Keratinocyte (primary cell): Measurements from ENCODE around the gene FHL1. TPM values are rescaled to one million over a fixed set of nuclear protein-coding genes. Genes with fewer than 3 reads are reported as not detected.

ENCODE experiments used
- DNase-seq: peaks from one replicate; pipeline ENCODE4 v3.0.0-alpha.2; 2011; ENCODE audit warnings: low read depth, missing footprints, low spot score
- FAIRE-seq: peaks from 2 replicates; lab custom pipeline; 2011; peaks lifted over from hg19 to GRCh38; lab: Jason Lieb, UNC
- H2AFZ ChIP-seq: 2 replicates; pipeline ENCODE4 v1.6.0; 2012; ENCODE audit warnings: low read length, control low read depth, inconsistent platforms; ENCODE audit not compliant: control insufficient read depth
- H3K27ac ChIP-seq: 2 replicates; pipeline ENCODE4 v1.5.1; 2011; ENCODE audit warnings: low read length; ENCODE audit not compliant: control insufficient read depth, insufficient read depth
- H3K27me3 ChIP-seq: 3 replicates; pipeline ENCODE4 v1.6.0; 2011; ENCODE audit warnings: low read length; ENCODE audit not compliant: control insufficient read depth, insufficient read depth; ENCODE audit errors: extremely low read depth
- H3K36me3 ChIP-seq, 2 experiments: 2 replicates in 1 of 2; 3 replicates in 1 of 2; pipeline ENCODE4 v1.5.1; 2011; ENCODE audit warnings: low read length in 2 of 2, mild to moderate bottlenecking in 1 of 2; ENCODE audit not compliant: control insufficient read depth in 2 of 2, insufficient read depth in 2 of 2; ENCODE audit errors: extremely low read depth in 1 of 2
- H3K4me1 ChIP-seq: 3 replicates; pipeline ENCODE4 v1.5.1; 2011; ENCODE audit warnings: low read length; ENCODE audit not compliant: control insufficient read depth, insufficient read depth; ENCODE audit errors: extremely low read depth
- H3K4me2 ChIP-seq: 3 replicates; pipeline ENCODE4 v1.6.0; 2011; ENCODE audit warnings: low read depth, low read length; ENCODE audit not compliant: control insufficient read depth, insufficient read depth; ENCODE audit errors: extremely low read depth
- H3K4me3 ChIP-seq, 3 experiments: fragments of 200-600 bp in 1 of 3; sonication (generic) in 1 of 3; 2 replicates in 2 of 3; 3 replicates in 1 of 3; pipeline ENCODE4 v1.5.1; 2011 to 2016; ENCODE audit warnings: low read length in 3 of 3, mild to moderate bottlenecking in 3 of 3, control low read depth in 2 of 3, inconsistent platforms in 1 of 3, low read depth in 1 of 3, mixed read lengths in 1 of 3, mixed run types in 1 of 3, moderate library complexity in 1 of 3; ENCODE audit not compliant: control insufficient read depth in 2 of 3, insufficient read depth in 2 of 3; ENCODE audit errors: extremely low read depth in 1 of 3
- H3K79me2 ChIP-seq: 2 replicates; pipeline ENCODE4 v1.6.0; 2012; ENCODE audit warnings: low read length; ENCODE audit not compliant: control insufficient read depth, insufficient read depth
- H3K9ac ChIP-seq: 3 replicates; pipeline ENCODE4 v1.6.0; 2011; ENCODE audit warnings: low read length; ENCODE audit not compliant: control insufficient read depth, insufficient read depth; ENCODE audit errors: extremely low read depth
- H3K9me1 ChIP-seq: 3 replicates; pipeline ENCODE4 v1.6.0; 2011; ENCODE audit warnings: low read length; ENCODE audit not compliant: control insufficient read depth, insufficient read depth; ENCODE audit errors: extremely low read depth
- H3K9me3 ChIP-seq: 2 replicates; pipeline ENCODE4 v1.5.1; 2012; ENCODE audit warnings: low read depth, low read length; ENCODE audit not compliant: control insufficient read depth
- H4K20me1 ChIP-seq: 3 replicates; pipeline ENCODE4 v1.6.0; 2011; ENCODE audit warnings: low read length; ENCODE audit not compliant: control insufficient read depth, insufficient read depth; ENCODE audit errors: extremely low read depth
- CTCF ChIP-seq, 3 experiments: IDR thresholded peaks in 1 of 3; conservative IDR thresholded peaks in 1 of 3; optimal IDR thresholded peaks in 1 of 3; 2 replicates in 2 of 3; 3 replicates in 1 of 3; pipeline versions ENCODE3 to v1.5.1; 2011; ENCODE audit warnings: low read length in 3 of 3, mild to moderate bottlenecking in 3 of 3, moderate library complexity in 2 of 3, control low read depth in 1 of 3, inconsistent platforms in 1 of 3; ENCODE audit not compliant: insufficient read depth in 2 of 3; ENCODE audit errors: extremely low read depth in 1 of 3
- EZH2 ChIP-seq: IDR thresholded peaks from one replicate; pipeline ENCODE4 v1.6.1; 2012; ENCODE audit warnings: inconsistent platforms, mild to moderate bottlenecking, low read length, moderate library complexity
- dilution Hi-C: fragments of 300-500 bp; cut with MboI; formaldehyde crosslinking; loops from one replicate; pipeline ENCODE4 v1.7.0; 2020; ENCODE audit warnings: low sequenced_read_pairs; ENCODE audit not compliant: extremely low pct_ligation_motif_present
- polyA plus RNA-seq, 5 experiments: library from polyadenylated mRNA; depleted of rRNA in 3 of 5; stranded (reverse) in 3 of 5; stranded (forward) in 1 of 5; unstranded in 1 of 5; fragments of >200 nt; gene quantifications; 1 replicate in 1 of 5; 2 replicates in 3 of 5; 3 replicates in 1 of 5; pipeline versions ENCODE4 v1.2.1 to v1.2.3, GENCODE V29; 2011 to 2012; ENCODE audit warnings: missing spikeins in 2 of 5, low read depth in 1 of 5, low replicate concordance in 1 of 5

Gene FHL1
- polyA plus RNA-seq, 1 donor (not counting 4 experiments of a cell fraction or from before 2014, with no cell fraction given): 203 TPM

GRCh38 chrX:136115126-136115903, 32.0 kb upstream of the FHL1 start:
- H3K4me1 ChIP-seq: no peaks in the 10 kb centered on the region
- no peaks in the 10 kb centered on the region for H3K27me3 ChIP-seq
- TF ChIP-seq CTCF (optimal IDR thresholded peaks at IDR 0.05 in 1 of 3, IDR thresholded peaks at IDR 0.05 in 1 of 3, conservative IDR thresholded peaks at IDR 0.05 in 1 of 3; ENCODE audit: extremely low read depth in 1 of 3, insufficient read depth in 2 of 3, low read length in 3 of 3) (no peak), EZH2 (no peak)
- no peak for FAIRE-seq
- peaks cover 3% of the 10 kb centered on the region for H3K9me3 ChIP-seq
- H3K4me2 ChIP-seq: no peak overlapping the region
- no peak overlapping the region for H2AFZ ChIP-seq
- H3K79me2 ChIP-seq: no peaks in the 10 kb centered on the region
- no peaks in the 10 kb centered on the region for H4K20me1 ChIP-seq
- dilution Hi-C loops: no loop called here
- no peak overlapping the region for H3K27ac ChIP-seq
- no peaks in the 10 kb centered on the region for H3K9me1 ChIP-seq
- no peak overlapping the region for H3K4me3 ChIP-seq
- no peaks in the 10 kb centered on the region for H3K36me3 ChIP-seq
- no peak overlapping the region for H3K9ac ChIP-seq
- DNase-seq: no peak

DNA sequence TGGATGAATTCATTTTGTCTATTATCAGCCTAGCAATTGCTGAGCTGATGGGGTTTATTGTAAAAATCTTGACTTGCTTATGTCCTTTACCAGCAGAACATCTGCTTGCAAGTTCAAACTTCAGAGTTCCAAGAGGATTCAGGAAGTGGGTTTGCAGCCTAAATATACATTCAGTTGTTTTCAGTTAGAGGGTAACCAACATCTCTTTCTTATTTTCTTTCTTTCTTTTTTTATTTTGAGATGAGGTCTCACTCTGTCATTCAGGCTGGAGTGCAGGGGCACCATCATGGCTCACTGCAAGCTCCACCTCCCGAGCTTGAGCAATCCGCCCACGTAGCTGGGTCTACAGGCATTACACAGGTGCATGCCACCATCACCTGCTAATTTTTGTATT, 31.4 kb upstream of the FHL1 start:
- DNase-seq: no peak
- Histone ChIP-seq H3K4me2 (no peak overlapping the region), H4K20me1 (no peaks in the 10 kb centered on the region), H3K4me1 (no peaks in the 10 kb centered on the region), H3K79me2 (no peaks in the 10 kb centered on the region), H3K27me3 (no peaks in the 10 kb centered on the region), H3K36me3 (no peaks in the 10 kb centered on the region), H3K4me3 (no peak overlapping the region), H3K27ac (no peak overlapping the region), H3K9me1 (no peaks in the 10 kb centered on the region), H2AFZ (no peak overlapping the region), H3K9me3 (peaks cover 3% of the 10 kb centered on the region), H3K9ac (no peak overlapping the region)
- TF ChIP-seq EZH2 (no peak), CTCF (optimal IDR thresholded peaks at IDR 0.05 in 1 of 3, IDR thresholded peaks at IDR 0.05 in 1 of 3, conservative IDR thresholded peaks at IDR 0.05 in 1 of 3; ENCODE audit: extremely low read depth in 1 of 3, insufficient read depth in 2 of 3, low read length in 3 of 3) (no peak)
- FAIRE-seq: no peak
- dilution Hi-C loops: no loop called here
